Measurements from ENCODE around the gene ELAC1. TPM values are rescaled to one million over a fixed set of nuclear protein-coding genes. Genes with fewer than 3 reads are reported as not detected.

The ELAC1 gene, protein sequence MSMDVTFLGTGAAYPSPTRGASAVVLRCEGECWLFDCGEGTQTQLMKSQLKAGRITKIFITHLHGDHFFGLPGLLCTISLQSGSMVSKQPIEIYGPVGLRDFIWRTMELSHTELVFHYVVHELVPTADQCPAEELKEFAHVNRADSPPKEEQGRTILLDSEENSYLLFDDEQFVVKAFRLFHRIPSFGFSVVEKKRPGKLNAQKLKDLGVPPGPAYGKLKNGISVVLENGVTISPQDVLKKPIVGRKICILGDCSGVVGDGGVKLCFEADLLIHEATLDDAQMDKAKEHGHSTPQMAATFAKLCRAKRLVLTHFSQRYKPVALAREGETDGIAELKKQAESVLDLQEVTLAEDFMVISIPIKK
- 1 to 10 TPM; 3.1 to 4.0 TPM for polyA plus RNA-seq

- Histone ChIP-seq H3K36me3 (ENCODE audit: control insufficient read depth in 2 of 2, insufficient read depth in 2 of 2, low read length in 1 of 2) (no peaks in the 10 kb centered on the region), H3K4me3 (ENCODE audit: low read depth in 1 of 2, low read length in 2 of 2) (peak within 1 kb of the TSS; percentile 79 to 90), H3K27me3 (ENCODE audit: control insufficient read depth in 1 of 2, insufficient read depth in 2 of 2, low read length in 2 of 2) (no peaks in the 10 kb centered on the region), H3K4me1 (ENCODE audit: control insufficient read depth in 2 of 2, insufficient read depth in 2 of 2, low read length in 1 of 2) (no peaks in the 10 kb centered on the region), H3K27ac (ENCODE audit: low read depth in 2 of 2, low read length in 1 of 2) (peak within 1 kb of the TSS; percentile 92 to 98), H3K9me3 (ENCODE audit: control insufficient read depth in 2 of 2, insufficient read depth in 1 of 2, low read depth in 1 of 2, low read length in 1 of 2) (no peaks in the 10 kb centered on the region)
- WGBS, 2 donors: 0 to 1% methylated on average over 75 to 84 of the region's 84 CpGs
Measured at GRCh38 chr18:50967714-50968661, at the start of gene ELAC1. Gene ELAC1, plus strand, starts transcription at chr18:50968040. Its CDS starts 6,365 bp downstream, at chr18:50974405.

DNA sequence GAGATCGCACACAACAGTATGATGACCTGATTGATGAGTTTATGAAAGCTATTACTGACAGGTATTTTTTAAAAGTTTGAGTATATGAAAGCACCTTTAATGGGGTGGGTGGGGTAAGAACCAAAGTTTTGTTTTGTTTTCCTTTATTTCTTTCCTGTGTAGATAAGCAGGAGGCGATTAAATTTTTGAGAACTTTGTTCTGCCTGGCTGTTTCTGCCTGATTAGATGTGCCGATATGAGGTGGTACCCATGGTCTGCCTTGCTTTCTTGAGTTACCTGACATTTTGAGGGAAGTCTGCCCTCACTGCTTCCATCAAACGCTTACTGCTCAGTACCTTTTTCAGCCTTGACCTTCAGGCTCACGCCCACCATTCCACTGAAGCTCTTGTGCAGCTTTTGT lies 49.7 kb upstream of the ELAC1 start:
- 95 to 96% methylated on average over 5 of the region's 5 CpGs for WGBS, 2 donors
- H3K27ac ChIP-seq (ENCODE audit: low read depth in 2 of 2, low read length in 1 of 2): no peak overlapping the region
- H3K27me3 ChIP-seq (ENCODE audit: control insufficient read depth in 1 of 2, insufficient read depth in 2 of 2, low read length in 2 of 2): no peaks in the 10 kb centered on the region
- H3K4me3 ChIP-seq (ENCODE audit: low read depth in 1 of 2, low read length in 2 of 2): no peak overlapping the region
- no peaks in the 10 kb centered on the region for H3K4me1 ChIP-seq (ENCODE audit: control insufficient read depth in 2 of 2, insufficient read depth in 2 of 2, low read length in 1 of 2)
- H3K9me3 ChIP-seq (ENCODE audit: control insufficient read depth in 2 of 2, insufficient read depth in 1 of 2, low read depth in 1 of 2, low read length in 1 of 2): no peaks in the 10 kb centered on the region
- H3K36me3 ChIP-seq (ENCODE audit: control insufficient read depth in 2 of 2, insufficient read depth in 2 of 2, low read length in 1 of 2): peaks cover 0 to 6% of the 10 kb centered on the region in 2 donors

GRCh38 chr18:50924372-50924771 lies 43.5 kb upstream of the ELAC1 start:
- Histone ChIP-seq H3K27ac (ENCODE audit: low read depth in 2 of 2, low read length in 1 of 2) (no peak overlapping the region), H3K9me3 (ENCODE audit: control insufficient read depth in 2 of 2, insufficient read depth in 1 of 2, low read depth in 1 of 2, low read length in 1 of 2) (no peaks in the 10 kb centered on the region), H3K36me3 (ENCODE audit: control insufficient read depth in 2 of 2, insufficient read depth in 2 of 2, low read length in 1 of 2) (peaks cover 0 to 2% of the 10 kb centered on the region in 2 donors), H3K4me1 (ENCODE audit: control insufficient read depth in 2 of 2, insufficient read depth in 2 of 2, low read length in 1 of 2) (no peaks in the 10 kb centered on the region), H3K4me3 (ENCODE audit: low read depth in 1 of 2, low read length in 2 of 2) (no peak overlapping the region), H3K27me3 (ENCODE audit: control insufficient read depth in 1 of 2, insufficient read depth in 2 of 2, low read length in 2 of 2) (no peaks in the 10 kb centered on the region)
- WGBS, 2 donors: 94 to 97% methylated on average over 2 of the region's 2 CpGs

GRCh38 chr18:50926521-50926920 lies 41.3 kb upstream of the ELAC1 start:
- H3K4me3 ChIP-seq (ENCODE audit: low read depth in 1 of 2, low read length in 2 of 2): no peak overlapping the region
- H3K36me3 ChIP-seq (ENCODE audit: control insufficient read depth in 2 of 2, insufficient read depth in 2 of 2, low read length in 1 of 2): no peaks in the 10 kb centered on the region

DNA sequence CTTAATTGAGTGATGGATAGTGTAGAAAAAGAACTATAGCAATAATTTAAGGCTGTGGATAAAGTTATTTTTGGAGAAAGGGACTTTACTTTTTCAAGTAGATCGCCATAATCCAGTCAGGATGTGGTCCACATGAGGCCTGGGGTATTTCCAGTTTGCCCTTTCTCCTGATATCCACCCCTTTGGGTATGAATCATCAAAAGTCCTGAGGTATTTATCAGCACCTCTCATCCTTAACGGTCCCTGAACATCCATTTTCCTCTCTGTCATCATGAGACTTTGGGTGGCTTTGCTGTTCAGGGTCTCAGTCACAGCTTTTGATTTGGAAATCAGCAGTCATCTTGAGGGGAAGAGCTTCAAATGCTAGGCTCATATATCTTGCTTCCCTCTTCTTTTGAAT lies 39.3 kb upstream of the ELAC1 start:
- Histone ChIP-seq H3K27me3 (ENCODE audit: control insufficient read depth in 1 of 2, insufficient read depth in 2 of 2, low read length in 2 of 2) (no peaks in the 10 kb centered on the region), H3K4me3 (ENCODE audit: low read depth in 1 of 2, low read length in 2 of 2) (no peak overlapping the region), H3K27ac (ENCODE audit: low read depth in 2 of 2, low read length in 1 of 2) (no peak overlapping the region), H3K4me1 (ENCODE audit: control insufficient read depth in 2 of 2, insufficient read depth in 2 of 2, low read length in 1 of 2) (no peaks in the 10 kb centered on the region), H3K9me3 (ENCODE audit: control insufficient read depth in 2 of 2, insufficient read depth in 1 of 2, low read depth in 1 of 2, low read length in 1 of 2) (no peaks in the 10 kb centered on the region), H3K36me3 (ENCODE audit: control insufficient read depth in 2 of 2, insufficient read depth in 2 of 2, low read length in 1 of 2) (no peaks in the 10 kb centered on the region)
- WGBS, 2 donors: 83 to 90% methylated on average over 2 of the region's 2 CpGs

More at GRCh38 chr18:50926521-50926920, 41.3 kb upstream of the ELAC1 start:
- Histone ChIP-seq H3K4me1 (ENCODE audit: control insufficient read depth in 2 of 2, insufficient read depth in 2 of 2, low read length in 1 of 2) (no peaks in the 10 kb centered on the region), H3K27me3 (ENCODE audit: control insufficient read depth in 1 of 2, insufficient read depth in 2 of 2, low read length in 2 of 2) (no peaks in the 10 kb centered on the region), H3K27ac (ENCODE audit: low read depth in 2 of 2, low read length in 1 of 2) (no peak overlapping the region), H3K9me3 (ENCODE audit: control insufficient read depth in 2 of 2, insufficient read depth in 1 of 2, low read depth in 1 of 2, low read length in 1 of 2) (no peaks in the 10 kb centered on the region)

DNA sequence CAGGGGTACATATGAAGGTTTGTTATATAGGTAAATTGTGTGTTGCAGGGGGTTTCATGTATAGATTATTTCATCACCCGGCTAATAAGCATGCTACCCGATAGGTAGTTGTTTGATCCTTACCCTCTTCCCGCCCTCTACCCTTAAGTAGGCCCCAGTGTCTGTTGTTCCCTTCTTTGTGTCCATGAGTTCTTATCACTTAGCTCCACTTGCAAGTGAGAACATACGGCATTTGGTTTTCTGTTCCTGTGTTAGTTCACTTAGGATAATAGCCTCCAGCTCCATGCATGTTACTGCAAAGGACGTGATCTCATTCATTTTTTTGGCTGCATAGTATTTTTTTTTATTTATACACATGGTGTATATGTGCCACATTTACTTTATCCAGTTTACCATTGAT lies 34.2 kb upstream of the ELAC1 start:
- Histone ChIP-seq H3K4me1 (ENCODE audit: control insufficient read depth in 2 of 2, insufficient read depth in 2 of 2, low read length in 1 of 2) (no peaks in the 10 kb centered on the region), H3K27ac (ENCODE audit: low read depth in 2 of 2, low read length in 1 of 2) (no peak overlapping the region), H3K36me3 (ENCODE audit: control insufficient read depth in 2 of 2, insufficient read depth in 2 of 2, low read length in 1 of 2) (no peaks in the 10 kb centered on the region), H3K4me3 (ENCODE audit: low read depth in 1 of 2, low read length in 2 of 2) (no peak overlapping the region), H3K27me3 (ENCODE audit: control insufficient read depth in 1 of 2, insufficient read depth in 2 of 2, low read length in 2 of 2) (no peaks in the 10 kb centered on the region), H3K9me3 (ENCODE audit: control insufficient read depth in 2 of 2, insufficient read depth in 1 of 2, low read depth in 1 of 2, low read length in 1 of 2) (no peaks in the 10 kb centered on the region)
- WGBS, 2 donors: 92 to 94% methylated on average over 5 of the region's 5 CpGs

GRCh38 chr18:50934545-50935211 lies 33.2 kb upstream of the ELAC1 start:
- H3K9me3 ChIP-seq (ENCODE audit: control insufficient read depth in 2 of 2, insufficient read depth in 1 of 2, low read depth in 1 of 2, low read length in 1 of 2): no peaks in the 10 kb centered on the region
- H3K4me1 ChIP-seq (ENCODE audit: control insufficient read depth in 2 of 2, insufficient read depth in 2 of 2, low read length in 1 of 2): no peaks in the 10 kb centered on the region
- 96 to 98% methylated on average over 6 of the region's 6 CpGs for WGBS, 2 donors
- H3K36me3 ChIP-seq (ENCODE audit: control insufficient read depth in 2 of 2, insufficient read depth in 2 of 2, low read length in 1 of 2): no peaks in the 10 kb centered on the region
- no peak overlapping the region for H3K27ac ChIP-seq (ENCODE audit: low read depth in 2 of 2, low read length in 1 of 2)
- H3K4me3 ChIP-seq (ENCODE audit: low read depth in 1 of 2, low read length in 2 of 2): no peak overlapping the region
- H3K27me3 ChIP-seq (ENCODE audit: control insufficient read depth in 1 of 2, insufficient read depth in 2 of 2, low read length in 2 of 2): no peaks in the 10 kb centered on the region

GRCh38 chr18:50935493-50936191 lies 32.2 kb upstream of the ELAC1 start:
- Histone ChIP-seq H3K4me3 (ENCODE audit: low read depth in 1 of 2, low read length in 2 of 2) (no peak overlapping the region), H3K36me3 (ENCODE audit: control insufficient read depth in 2 of 2, insufficient read depth in 2 of 2, low read length in 1 of 2) (no peaks in the 10 kb centered on the region), H3K9me3 (ENCODE audit: control insufficient read depth in 2 of 2, insufficient read depth in 1 of 2, low read depth in 1 of 2, low read length in 1 of 2) (no peaks in the 10 kb centered on the region), H3K27me3 (ENCODE audit: control insufficient read depth in 1 of 2, insufficient read depth in 2 of 2, low read length in 2 of 2) (no peaks in the 10 kb centered on the region), H3K4me1 (ENCODE audit: control insufficient read depth in 2 of 2, insufficient read depth in 2 of 2, low read length in 1 of 2) (no peaks in the 10 kb centered on the region), H3K27ac (ENCODE audit: low read depth in 2 of 2, low read length in 1 of 2) (no peak overlapping the region)
- 95 to 97% methylated on average over 6 of the region's 6 CpGs for WGBS, 2 donors

DNA sequence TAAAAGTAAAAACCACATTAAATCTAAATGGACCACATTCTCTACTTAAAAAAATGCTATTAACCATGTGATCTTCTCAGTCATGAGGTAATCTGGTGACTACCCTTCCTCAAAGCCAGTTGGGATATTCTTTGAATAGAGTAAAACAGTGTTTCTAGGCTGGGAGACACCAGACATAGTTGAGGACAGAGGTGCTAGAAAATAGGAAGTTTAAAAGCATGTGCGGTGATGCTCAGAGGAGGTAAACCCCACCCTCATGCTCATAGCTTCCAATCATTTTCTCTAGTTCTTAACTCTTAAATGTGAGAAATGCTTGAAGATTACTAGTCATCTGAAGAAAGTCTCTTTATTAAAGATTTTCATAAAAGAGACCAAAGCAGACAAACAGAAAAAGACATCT lies 30.7 kb upstream of the ELAC1 start:
- H3K4me3 ChIP-seq (ENCODE audit: low read depth in 1 of 2, low read length in 2 of 2): no peak overlapping the region
- no peaks in the 10 kb centered on the region for H3K4me1 ChIP-seq (ENCODE audit: control insufficient read depth in 2 of 2, insufficient read depth in 2 of 2, low read length in 1 of 2)
- no peaks in the 10 kb centered on the region for H3K36me3 ChIP-seq (ENCODE audit: control insufficient read depth in 2 of 2, insufficient read depth in 2 of 2, low read length in 1 of 2)
- H3K27ac ChIP-seq (ENCODE audit: low read depth in 2 of 2, low read length in 1 of 2): no peak overlapping the region
- 94 to 96% methylated on average over 1 of the region's 1 CpG for WGBS, 2 donors
- no peaks in the 10 kb centered on the region for H3K9me3 ChIP-seq (ENCODE audit: control insufficient read depth in 2 of 2, insufficient read depth in 1 of 2, low read depth in 1 of 2, low read length in 1 of 2)
- H3K27me3 ChIP-seq (ENCODE audit: control insufficient read depth in 1 of 2, insufficient read depth in 2 of 2, low read length in 2 of 2): no peaks in the 10 kb centered on the region
